HEK293 (cell line): ENCODE data around the gene INKA1.
A peak's percentile ranks its signal among the peaks of the same experiment; 100 is the strongest.

Experiments
- CTCF ChIA-PET: fragments of 350-600 bp; formaldehyde crosslinking; extraction: SDS; loops from one replicate; lab custom pipeline; 2021; ENCODE audit warnings: antibody characterized with exemption; lab: Yijun Ruan, JAX
- POLR2A ChIA-PET: fragments of 300-600 bp; formaldehyde crosslinking; extraction: SDS; loops from one replicate; lab custom pipeline; 2020; ENCODE audit warnings: antibody characterized with exemption, inconsistent platforms; lab: Yijun Ruan, JAX
- H3K27ac ChIP-seq: fragments of 200-500 bp; sonication (Bioruptor generic); 2 replicates; pipeline ENCODE4 v1.5.1; 2014; ENCODE audit warnings: low read depth, low read length, control low read depth, inconsistent platforms; ENCODE audit errors: extremely low read depth
- H3K36me3 ChIP-seq, 2 experiments: fragments of 200-500 bp in 1 of 2; sonication (Bioruptor generic) in 1 of 2; 1 replicate in 1 of 2; 2 replicates in 1 of 2; pipeline ENCODE4 v1.5.1; 2014 to 2017; ENCODE audit warnings: inconsistent platforms in 2 of 2, low read length in 2 of 2; ENCODE audit not compliant: control insufficient read depth in 2 of 2, insufficient read depth in 1 of 2
- H3K4me1 ChIP-seq: fragments of 200-500 bp; sonication (Bioruptor generic); 2 replicates; pipeline ENCODE4 v1.5.1; 2014; ENCODE audit warnings: mild to moderate bottlenecking, low read length, inconsistent platforms; ENCODE audit not compliant: control insufficient read depth, insufficient read depth
- H3K4me3 ChIP-seq: 2 replicates; pipeline ENCODE4 v1.5.1; 2011; ENCODE audit warnings: low read depth, mild to moderate bottlenecking, control low read depth, low read length, moderate library complexity
- H3K9me3 ChIP-seq: fragments of 200-500 bp; sonication (Bioruptor generic); 2 replicates; pipeline ENCODE4 v1.5.1; 2014; ENCODE audit warnings: low read depth, low read length, inconsistent platforms; ENCODE audit not compliant: control insufficient read depth, insufficient read depth
- BCL6B ChIP-seq: fragments of 450-650 bp; formaldehyde crosslinking; IDR thresholded peaks from 2 replicates; pipeline ENCODE4 v1.5.1; 2017; ENCODE audit warnings: missing biosample characterization, missing genetic modification characterization
- HOXC10 ChIP-seq: sonication (generic); formaldehyde crosslinking; IDR thresholded peaks from 2 replicates; pipeline ENCODE4 v1.8.1; 2023; ENCODE audit warnings: mild to moderate bottlenecking, missing genetic modification reagents
- KLF8 ChIP-seq: fragments of 450-650 bp; formaldehyde crosslinking; IDR thresholded peaks from 2 replicates; pipeline ENCODE4 v1.5.1; 2016; ENCODE audit warnings: missing biosample characterization, missing genetic modification characterization
- RBAK ChIP-seq: fragments of 450-650 bp; formaldehyde crosslinking; IDR thresholded peaks from 2 replicates; pipeline ENCODE4 v1.5.1; 2016; ENCODE audit warnings: missing biosample characterization, missing genetic modification characterization
- REPIN1 ChIP-seq: fragments of 450-650 bp; formaldehyde crosslinking; IDR thresholded peaks from 2 replicates; pipeline ENCODE4 v1.5.1; 2017; ENCODE audit warnings: missing biosample characterization, missing genetic modification characterization, low read depth
- REST ChIP-seq: fragments of 450-650 bp; formaldehyde crosslinking; IDR thresholded peaks from 2 replicates; pipeline ENCODE4 v1.5.1; 2016; ENCODE audit warnings: missing biosample characterization, missing genetic modification characterization
- SALL2 ChIP-seq: fragments of 450-650 bp; formaldehyde crosslinking; IDR thresholded peaks from 2 replicates; pipeline ENCODE4 v1.5.0; 2017; ENCODE audit warnings: missing biosample characterization, mild to moderate bottlenecking, missing genetic modification characterization, borderline replicate concordance
- SETDB1 ChIP-seq: IDR thresholded peaks from one replicate; pipeline ENCODE4 v1.6.1; 2017; ENCODE audit warnings: mild to moderate bottlenecking, low read length, moderate library complexity, mixed read lengths; ENCODE audit not compliant: insufficient read length
- SP7 ChIP-seq: fragments of 450-650 bp; formaldehyde crosslinking; IDR thresholded peaks from 2 replicates; pipeline ENCODE4 v1.5.1; 2016; ENCODE audit warnings: missing biosample characterization, missing genetic modification characterization
- TRIM28 ChIP-seq: IDR thresholded peaks from 2 replicates; pipeline ENCODE4 v1.6.1; 2011; ENCODE audit warnings: low read length, control low read depth, borderline replicate concordance
- ZBTB7A ChIP-seq: fragments of 450-650 bp; formaldehyde crosslinking; IDR thresholded peaks from 2 replicates; pipeline ENCODE4 v1.5.1; 2016; ENCODE audit warnings: low read depth, missing biosample characterization, missing genetic modification characterization
- ZFP41 ChIP-seq: fragments of 450-650 bp; formaldehyde crosslinking; IDR thresholded peaks from 2 replicates; pipeline ENCODE4 v1.5.1; 2016; ENCODE audit warnings: missing biosample characterization, missing genetic modification characterization, borderline replicate concordance
- ZNF133 ChIP-seq: fragments of 450-650 bp; formaldehyde crosslinking; IDR thresholded peaks from 2 replicates; pipeline ENCODE4 v1.5.1; 2016; ENCODE audit warnings: missing biosample characterization, missing genetic modification characterization
- ZNF214 ChIP-seq: fragments of 450-650 bp; formaldehyde crosslinking; IDR thresholded peaks from 2 replicates; pipeline ENCODE4 v1.5.1; 2017; ENCODE audit warnings: missing biosample characterization, mild to moderate bottlenecking, missing genetic modification characterization, borderline replicate concordance
- ZNF239 ChIP-seq: fragments of 450-650 bp; formaldehyde crosslinking; IDR thresholded peaks from 2 replicates; pipeline ENCODE4 v1.5.1; 2016; ENCODE audit warnings: missing biosample characterization, missing genetic modification characterization
- ZNF26 ChIP-seq: fragments of 450-650 bp; formaldehyde crosslinking; IDR thresholded peaks from 2 replicates; pipeline ENCODE4 v1.5.1; 2016; ENCODE audit warnings: missing biosample characterization, missing genetic modification characterization
- ZNF324 ChIP-seq: fragments of 450-650 bp; formaldehyde crosslinking; IDR thresholded peaks from 2 replicates; pipeline ENCODE4 v1.5.1; 2016; ENCODE audit warnings: missing biosample characterization, missing genetic modification characterization
- ZNF350 ChIP-seq: fragments of 450-650 bp; formaldehyde crosslinking; IDR thresholded peaks from 2 replicates; pipeline ENCODE4 v1.5.0; 2017; ENCODE audit warnings: missing biosample characterization, mild to moderate bottlenecking, missing genetic modification characterization
- ZNF37A ChIP-seq: fragments of 450-650 bp; IDR thresholded peaks from 2 replicates; pipeline ENCODE4 v1.5.1; 2018; ENCODE audit warnings: missing biosample characterization, missing genetic modification characterization
- ZNF391 ChIP-seq: fragments of 450-650 bp; formaldehyde crosslinking; IDR thresholded peaks from 2 replicates; pipeline ENCODE4 v1.5.1; 2016; ENCODE audit warnings: low read depth, missing biosample characterization, missing genetic modification characterization, borderline replicate concordance
- ZNF48 ChIP-seq: fragments of 450-650 bp; formaldehyde crosslinking; IDR thresholded peaks from 2 replicates; pipeline ENCODE4 v1.5.1; 2016; ENCODE audit warnings: missing biosample characterization, missing genetic modification characterization
- ZNF549 ChIP-seq: fragments of 450-650 bp; IDR thresholded peaks from 2 replicates; pipeline ENCODE4 v1.5.1; 2018; ENCODE audit warnings: missing biosample characterization, missing genetic modification characterization, mild to moderate bottlenecking, inconsistent platforms, moderate library complexity
- ZNF596 ChIP-seq: fragments of 450-650 bp; IDR thresholded peaks from 2 replicates; pipeline ENCODE4 v1.5.0; 2018; ENCODE audit warnings: missing biosample characterization, mild to moderate bottlenecking, missing genetic modification characterization, moderate library complexity
- ZNF645 ChIP-seq: fragments of 450-650 bp; formaldehyde crosslinking; IDR thresholded peaks from 2 replicates; pipeline ENCODE4; 2016; ENCODE audit warnings: missing biosample characterization, missing genetic modification characterization
- ZNF791 ChIP-seq: fragments of 450-650 bp; formaldehyde crosslinking; IDR thresholded peaks from 2 replicates; pipeline ENCODE4 v1.5.1; 2016; ENCODE audit warnings: missing biosample characterization, missing genetic modification characterization
- ZSCAN30 ChIP-seq: fragments of 450-650 bp; IDR thresholded peaks from 2 replicates; pipeline ENCODE4 v1.5.1; 2018; ENCODE audit warnings: missing biosample characterization, mild to moderate bottlenecking, missing genetic modification characterization, moderate library complexity
- ZSCAN4 ChIP-seq: fragments of 450-650 bp; formaldehyde crosslinking; IDR thresholded peaks from 2 replicates; pipeline ENCODE4 v1.5.1; 2017; ENCODE audit warnings: missing biosample characterization, missing genetic modification characterization
- ZSCAN5A ChIP-seq: fragments of 450-650 bp; formaldehyde crosslinking; IDR thresholded peaks from 2 replicates; pipeline ENCODE4 v1.5.1; 2016; ENCODE audit warnings: missing biosample characterization, missing genetic modification characterization

INKA1 gene

GRCh38 chr3:49802719-49803464 lies at the start of gene INKA1 (continued):
- TF ChIP-seq ZNF26 (tag by site-specific recombination) (no peak), ZSCAN4 (tag by site-specific recombination) (no peak), ZNF391 (tag by site-specific recombination) (no peak), ZNF549 (no peak), ZNF350 (tag by site-specific recombination) (no peak), KLF8 (tag by site-specific recombination) (peak; percentile 46; the same call in 1 of the 2 replicates), SALL2 (no peak), ZNF596 (tag by site-specific recombination) (no peak), RBAK (tag by site-specific recombination) (no peak), ZNF239 (tag by site-specific recombination) (no peak), BCL6B (tag by site-specific recombination) (no peak), SETDB1 (no peak), ZNF645 (tag by site-specific recombination) (no peak), ZNF791 (tag by site-specific recombination) (no peak), ZSCAN30 (tag by site-specific recombination) (0 out of 2 replicates have a peak, but pooled peaks have one; percentile 28), ZBTB7A (tag by site-specific recombination) (peak; percentile 47; the same call in 1 of the 2 replicates), REPIN1 (tag by site-specific recombination) (no peak), ZNF214 (tag by site-specific recombination) (no peak)

- Histone ChIP-seq H3K4me1 (no peaks in the 10 kb centered on the region), H3K9me3 (no peaks in the 10 kb centered on the region), H3K4me3 (no peak overlapping the region), H3K36me3 (peaks cover 0 to 6% of the 10 kb centered on the region in 2 experiments; a peak in 2 of 3 replicates), H3K27ac (no peak overlapping the region)
- ChIA-PET CTCF (no interaction called here), POLR2A (no interaction called here)
- TF ChIP-seq ZNF324 (tag by site-specific recombination), result no peak
- TF ChIP-seq REST (tag by site-specific recombination), result no peak
- TF ChIP-seq ZNF48 (tag by site-specific recombination), result no peak
- TF ChIP-seq ZFP41 (tag by site-specific recombination), result no peak
- no peak for TF ChIP-seq HOXC10
- TF ChIP-seq ZSCAN5A, result no peak
- TF ChIP-seq SP7 (tag by site-specific recombination), result no peak
- no peak for TF ChIP-seq TRIM28
- TF ChIP-seq ZNF37A (tag by site-specific recombination), result no peak
- TF ChIP-seq ZNF133 (tag by site-specific recombination), result no peak
Measured at GRCh38 chr3:49754536-49754935, 48.5 kb upstream of the INKA1 start.
